IMR-90 (cell line): Measurements from ENCODE around the gene STAT3. TPM values are rescaled to one million over a fixed set of nuclear protein-coding genes. Genes with fewer than 3 reads are reported as not detected.

ENCODE experiments used
- ATAC-seq: fragments of 200-7000 bp; cut with Tn5 transposase; 2 replicates; pipeline ENCODE4 v1.9.1; 2020; ENCODE audit warnings: low read depth, mild to moderate bottlenecking, moderate library complexity
- BruUV-seq: library from RNA; stranded (reverse); fragments of 400-500 nt; replicated peaks from 2 replicates; lab custom pipeline; 2021; lab: Mats Ljungman, UMichigan
- CTCF ChIA-PET: fragments of 300-600 bp; formaldehyde crosslinking; extraction: SDS; loops from one replicate; lab custom pipeline; 2021; ENCODE audit warnings: antibody characterized with exemption; lab: Yijun Ruan, JAX
- POLR2A ChIA-PET: fragments of 300-600 bp; sonication (Branson Sonifier 250); formaldehyde crosslinking; loops from one replicate; lab custom pipeline; 2022; ENCODE audit warnings: antibody characterized with exemption; ENCODE audit not compliant: unreplicated experiment; lab: Charles Lee
- DNase-seq: peaks from one replicate; pipeline ENCODE4 v3.0.0; 2013
- H2AFZ ChIP-seq: replicated peaks from 2 replicates; pipeline ENCODE3; 2013; ENCODE audit warnings: low read length, mild to moderate bottlenecking; ENCODE audit not compliant: poor library complexity
- H2AK5ac ChIP-seq: 2 replicates; pipeline ENCODE4 v1.6.1; 2013; ENCODE audit warnings: low read depth, low read length, inconsistent platforms
- H2AK9ac ChIP-seq: replicated peaks from 2 replicates; pipeline ENCODE3; 2013; ENCODE audit warnings: mild to moderate bottlenecking, low read depth, low read length, moderate library complexity; ENCODE audit not compliant: poor library complexity
- H2BK120ac ChIP-seq: 2 replicates; pipeline ENCODE4 v1.6.1; 2013; ENCODE audit warnings: low read depth, low read length, inconsistent platforms
- H2BK15ac ChIP-seq: 3 replicates; pipeline ENCODE4 v1.6.1; 2013; ENCODE audit warnings: low read depth, low read length, inconsistent platforms
- H2BK20ac ChIP-seq: 2 replicates; pipeline ENCODE4 v1.6.1; 2013; ENCODE audit warnings: low read depth, mild to moderate bottlenecking, inconsistent platforms, low read length, moderate library complexity
- H2BK5ac ChIP-seq: 2 replicates; pipeline ENCODE4 v1.6.1; 2013; ENCODE audit warnings: mild to moderate bottlenecking, low read depth, low read length, inconsistent platforms; ENCODE audit not compliant: poor library complexity, severe bottlenecking
- H3K14ac ChIP-seq: replicated peaks from 2 replicates; pipeline ENCODE4 v1.6.1; 2013; ENCODE audit warnings: low read depth, low read length, inconsistent platforms
- H3K18ac ChIP-seq: 2 replicates; pipeline ENCODE4 v1.6.1; 2013; ENCODE audit warnings: low read depth, low read length, control low read depth
- H3K23ac ChIP-seq: 2 replicates; pipeline ENCODE4 v1.6.1; 2013; ENCODE audit warnings: low read depth, low read length, inconsistent platforms
- H3K27ac ChIP-seq: 2 replicates; pipeline ENCODE4 v1.5.1; 2013; ENCODE audit warnings: mild to moderate bottlenecking, control low read depth, low read length; ENCODE audit not compliant: insufficient read depth
- H3K27me3 ChIP-seq: 2 replicates; pipeline ENCODE4 v1.6.1; 2013; ENCODE audit warnings: low read length; ENCODE audit not compliant: control insufficient read depth, insufficient read depth
- H3K36me3 ChIP-seq: 2 replicates; pipeline ENCODE4 v1.6.1; 2013; ENCODE audit warnings: low read length, mixed read lengths; ENCODE audit not compliant: control insufficient read depth, insufficient read depth
- H3K4ac ChIP-seq: 2 replicates; pipeline ENCODE4 v1.6.1; 2013; ENCODE audit warnings: low read depth, low read length, inconsistent platforms
- H3K4me1 ChIP-seq: 2 replicates; pipeline ENCODE4 v1.6.1; 2013; ENCODE audit warnings: low read length, mixed read lengths; ENCODE audit not compliant: control insufficient read depth, insufficient read depth
- H3K4me2 ChIP-seq: 2 replicates; pipeline ENCODE4 v1.6.1; 2013; ENCODE audit warnings: low read depth, mild to moderate bottlenecking, control low read depth, low read length, moderate library complexity
- H3K4me3 ChIP-seq: 2 replicates; pipeline ENCODE4 v1.5.1; 2013; ENCODE audit warnings: low read depth, mild to moderate bottlenecking, control low read depth, low read length, moderate library complexity; ENCODE audit not compliant: insufficient read depth
- H3K56ac ChIP-seq: 2 replicates; pipeline ENCODE4 v1.6.1; 2013; ENCODE audit warnings: low read length, inconsistent platforms; ENCODE audit not compliant: insufficient read depth; ENCODE audit errors: extremely low read depth
- H3K79me1 ChIP-seq, 2 experiments: 2 replicates each; pipeline ENCODE4 v1.6.1; 2013; ENCODE audit warnings: low read length in 2 of 2, inconsistent platforms in 1 of 2, low read depth in 1 of 2
- H3K9ac ChIP-seq: 2 replicates; pipeline ENCODE4 v1.6.1; 2013; ENCODE audit warnings: low read depth, low read length, control low read depth
- H3K9me1 ChIP-seq: 2 replicates; pipeline ENCODE4 v1.6.1; 2013; ENCODE audit warnings: low read length, inconsistent platforms; ENCODE audit not compliant: insufficient read depth
- H3K9me3 ChIP-seq: 2 replicates; pipeline ENCODE4 v1.6.1; 2013; ENCODE audit warnings: low read length; ENCODE audit not compliant: control insufficient read depth, insufficient read depth
- H4K20me1 ChIP-seq: 2 replicates; pipeline ENCODE4 v1.6.1; 2013; ENCODE audit warnings: low read length, inconsistent platforms; ENCODE audit not compliant: insufficient read depth
- H4K5ac ChIP-seq: 2 replicates; pipeline ENCODE4 v1.6.1; 2013; ENCODE audit warnings: mild to moderate bottlenecking, low read depth, low read length, control low read depth
- H4K8ac ChIP-seq, 2 experiments: 2 replicates each; pipeline ENCODE4 v1.6.1; 2013; ENCODE audit warnings: low read depth in 2 of 2, low read length in 2 of 2, control low read depth in 1 of 2, inconsistent platforms in 1 of 2
- H4K91ac ChIP-seq: 2 replicates; pipeline ENCODE4 v1.6.1; 2013; ENCODE audit warnings: low read depth, low read length, inconsistent platforms; ENCODE audit not compliant: insufficient read depth
- FOS ChIP-seq: fragments of 150-350 bp; IDR thresholded peaks from 2 replicates; pipeline ENCODE4 v1.6.1; 2016; ENCODE audit warnings: low read depth, low read length
- MAFK ChIP-seq: IDR thresholded peaks from 2 replicates; pipeline ENCODE4 v1.6.1; 2012; ENCODE audit warnings: low read depth, low read length, improper control_type of control experiment
- MAZ ChIP-seq: IDR thresholded peaks from 2 replicates; pipeline ENCODE4 v1.6.1; 2012; ENCODE audit warnings: low read depth, mild to moderate bottlenecking, low read length, improper control_type of control experiment, moderate library complexity, borderline replicate concordance
- WGBS, 2 experiments: methylation state at CpG; one replicate each; pipeline versions ENCODE4 v1.1.5 to v1.1.7; 2013; ENCODE audit warnings: missing lambda C conversion rate in 2 of 2; ENCODE audit not compliant: insufficient read length in 1 of 2; ENCODE audit errors: extremely low coverage in 2 of 2; 5-methylcytosine and 5-hydroxymethylcytosine counted together
- dilution Hi-C: fragments of 300-500 bp; cut with HindIII; formaldehyde crosslinking; loops from one replicate; pipeline ENCODE4 v1.14.3; 2018; ENCODE audit warnings: low sequenced_read_pairs; ENCODE audit not compliant: unreplicated experiment
- in situ Hi-C: fragments of 300-500 bp; cut with MboI; formaldehyde crosslinking; loops from 3 replicates; pipeline ENCODE4 v1.14.3; 2019; ENCODE audit warnings: low sequenced_read_pairs, inconsistent platforms, mixed read lengths
- intact Hi-C: fragments of 100-400 bp; cut with micrococcal nuclease; formaldehyde crosslinking; loops from 2 replicates; pipeline ENCODE4 v1.10.0; 2022
- polyA plus RNA-seq, 3 experiments: library from polyadenylated mRNA; depleted of rRNA; stranded (reverse); fragments of >200 nt; gene quantifications; 2 replicates each; pipeline ENCODE4 v1.2.3, GENCODE V29; 2012; ENCODE audit warnings: low replicate concordance in 1 of 3
- total RNA-seq: library from RNA; depleted of rRNA; stranded (reverse); fragments of >200 nt; gene quantifications from 2 replicates; pipeline ENCODE4 v1.2.3, GENCODE V29; 2012

The STAT3 gene
- total and polyA plus RNA-seq, 2 of the 4 experiments (the other 2 are of a cell fraction): 47.2 to 66.3 TPM

- no peak for TF ChIP-seq MAZ
Measured at GRCh38 chr17:42325026-42325425, 63.2 kb downstream of the STAT3 start (continued).

- Histone ChIP-seq H3K9me3 (no peaks in the 10 kb centered on the region), H2AFZ (peak overlapping the region; percentile 4), H3K4me1 (peaks cover 13% of the 10 kb centered on the region), H3K79me1 (peaks cover 22 to 68% of the 10 kb centered on the region in 2 experiments; a peak in 3 of 4 replicates), H2BK15ac (0 out of 3 replicates have a peak overlapping the region, but pooled peaks have one; percentile 57), H2BK120ac (peak overlapping the region; percentile 8; the same call in 1 of the 2 replicates), H2AK5ac (peak overlapping the region; percentile 78), H3K14ac (no peak overlapping the region), H4K91ac (no peak overlapping the region; the same call in 1 of the 2 replicates), H3K4me2 (no peak overlapping the region), H2BK20ac (no peak overlapping the region), H3K18ac (no peak overlapping the region), H3K9me1 (peaks cover 25% of the 10 kb centered on the region), H3K23ac (no peak overlapping the region), H4K8ac (peak overlapping the region in 1 of 2 experiments; percentile 12; a peak in 1 of 4 replicates), H3K36me3 (peaks cover 56% of the 10 kb centered on the region), H3K56ac (no peak overlapping the region), H3K4me3 (no peak overlapping the region), H4K20me1 (peaks cover 18% of the 10 kb centered on the region; the same call in 1 of the 2 replicates), H3K27me3 (no peaks in the 10 kb centered on the region), H2BK5ac (no peak overlapping the region), H4K5ac (no peak overlapping the region), H3K4ac (peak overlapping the region; percentile 49; the same call in 1 of the 2 replicates), H3K27ac (no peak overlapping the region), H3K9ac (no peak overlapping the region), H2AK9ac (peak overlapping the region; percentile 21)
- ATAC-seq: no peak
- TF ChIP-seq MAFK (peak; percentile 91), FOS (no peak)
- in situ Hi-C loops: loop anchor here (5.0 kb wide), 2 partner anchors 79 to 199 kb away; no protein-coding TSS in a partner anchor
- intact Hi-C loops: loop anchor here (2.0 to 5.0 kb wide), 2 partner anchors 99 to 193 kb away; partner anchors contain the start of gene CAVIN1
- ChIA-PET CTCF (interaction anchor here (1.0 to 1.4 kb wide), 4 partner anchors 22 to 207 kb away, joined by 3 to 4 read pairs (median 4); no protein-coding TSS in a partner anchor), POLR2A (no interaction called here)
- dilution Hi-C loops: no loop called here
- BruUV-seq: no TSS peak
- 80% methylated on average over 1 of the region's 5 CpGs; no CpG with 5 or more reads in 1 of the 2 experiments for WGBS, 2 experiments
- DNase-seq: no peak
Measured at GRCh38 chr17:42323268-42323773, 64.9 kb downstream of the STAT3 start.
